NCI-H526 treated with DMSO at 0.1 percent for 48 hours (cell line): ENCODE results near the gene SLC2A9.
"Not testable (repeated sequence)": the region's sequence is repeated elsewhere in the genome, so short reads cannot be mapped to it uniquely, and the experiment has no call there.

Experiments used
- DNase-seq: peaks from one replicate; lab custom pipeline; 2025; lab: John Stamatoyannopoulos, UW

Gene SLC2A9

GRCh38 chr4:9927341-9928007 is 93.8 kb downstream of the SLC2A9 start:
- no peak for DNase-seq

GRCh38 chr4:9926586-9926985 is 94.7 kb downstream of the SLC2A9 start:
- DNase-seq, result no peak

- DNase-seq, result no peak
Measured at GRCh38 chr4:9925750-9926439, 95.4 kb downstream of the SLC2A9 start.

GRCh38 chr4:9924750-9925149 is 96.5 kb downstream of the SLC2A9 start:
- no peak for DNase-seq

- no peak for DNase-seq
Measured at GRCh38 chr4:9923195-9923812, 98.0 kb downstream of the SLC2A9 start.

- DNase-seq, result no peak
Measured at GRCh38 chr4:9921326-9921725, 100.0 kb downstream of the SLC2A9 start.

GRCh38 chr4:9920029-9920428 is 101.3 kb downstream of the SLC2A9 start:
- DNase-seq, result no peak

GRCh38 chr4:9919047-9919446 is 102.2 kb downstream of the SLC2A9 start:
- DNase-seq, result no peak

GRCh38 chr4:9918484-9918883 is 102.8 kb downstream of the SLC2A9 start:
- DNase-seq, result no peak

GRCh38 chr4:9916937-9917336 is 104.4 kb downstream of the SLC2A9 start:
- DNase-seq, result no peak

GRCh38 chr4:9916346-9916745 is 105.0 kb downstream of the SLC2A9 start:
- DNase-seq, result no peak

- DNase-seq, result no peak
Measured at GRCh38 chr4:9913846-9914245, 107.5 kb downstream of the SLC2A9 start.

- DNase-seq, result no peak
Measured at GRCh38 chr4:9906996-9907395, 114.3 kb downstream of the SLC2A9 start.

GRCh38 chr4:9904976-9905587 is 116.2 kb downstream of the SLC2A9 start:
- no peak for DNase-seq

GRCh38 chr4:9903317-9903716 is 118.0 kb downstream of the SLC2A9 start:
- no peak for DNase-seq

GRCh38 chr4:9901257-9901656 is 120.0 kb downstream of the SLC2A9 start:
- DNase-seq, result no peak

- not testable (repeated sequence) for DNase-seq
Measured at GRCh38 chr4:9900633-9901032, 120.7 kb downstream of the SLC2A9 start.

- no peak for DNase-seq
Measured at GRCh38 chr4:9899306-9900055, 121.8 kb downstream of the SLC2A9 start.

- DNase-seq, result no peak
Measured at GRCh38 chr4:9898596-9899305, 122.5 kb downstream of the SLC2A9 start.

- no peak for DNase-seq
Measured at GRCh38 chr4:9895333-9895705, 126.0 kb downstream of the SLC2A9 start.

- DNase-seq, result no peak
Measured at GRCh38 chr4:9894644-9895332, 126.5 kb downstream of the SLC2A9 start.
